HCT116 (cell line): ENCODE results near the gene PLA2G4B. TPM values are rescaled to one million over a fixed set of nuclear protein-coding genes. Genes with fewer than 3 reads are reported as not detected.

Experiments used
- ATAC-seq: fragments of 200-7000 bp; cut with Tn5 transposase; 2 replicates; pipeline ENCODE4 v1.9.1; 2020; ENCODE audit warnings: mild to moderate bottlenecking, moderate library complexity
- BruUV-seq: library from RNA; stranded (reverse); fragments of 400-500 nt; replicated peaks from 2 replicates; lab custom pipeline; 2021; lab: Mats Ljungman, UMichigan
- CTCF ChIA-PET: fragments of 300-600 bp; sonication (Branson Sonifier 250); formaldehyde crosslinking; loops from one replicate; lab custom pipeline; 2021; ENCODE audit warnings: antibody characterized with exemption; lab: Charles Lee
- POLR2A ChIA-PET: fragments of 300-600, 350-600 bp; sonication (Branson Sonifier 250); formaldehyde crosslinking; loops from one replicate; lab custom pipeline; 2021; ENCODE audit warnings: antibody characterized with exemption; lab: Charles Lee
- RAD21 ChIA-PET, 2 experiments: fragments of 300-600 bp; sonication (Branson Sonifier 250); formaldehyde crosslinking; loops; one replicate each; lab custom pipeline; 2023; ENCODE audit warnings: low total read pairs in 2 of 2; ENCODE audit not compliant: uncharacterized antibody in 2 of 2, unreplicated experiment in 2 of 2, low non-redundant PET in 1 of 2; lab: Charles Lee
- DNase-seq: peaks from one replicate; pipeline ENCODE4 v3.0.0-alpha.2; 2010; ENCODE audit warnings: low read depth, low spot score
- H2AFZ ChIP-seq: fragments of 200-600 bp; shearing (Covaris generic), sonication (generic); 2 replicates; pipeline ENCODE4 v1.6.1; 2017; ENCODE audit warnings: low read depth, mixed run types, mixed read lengths, antibody characterized with exemption, low read length; ENCODE audit not compliant: poor library complexity, severe bottlenecking
- H3K27ac ChIP-seq: 2 replicates; pipeline ENCODE4 v1.5.1; 2012; ENCODE audit warnings: low read depth, low read length
- H3K27me3 ChIP-seq: fragments of 200-600 bp; sonication (generic); 2 replicates; pipeline ENCODE4 v1.6.1; 2016; ENCODE audit warnings: mixed run types, low read length, mixed read lengths; ENCODE audit not compliant: insufficient read depth
- H3K36me3 ChIP-seq, 2 experiments: fragments of 200-500 bp in 1 of 2; fragments of 200-600 bp in 1 of 2; sonication (Bioruptor generic) in 1 of 2; sonication (generic) in 1 of 2; 2 replicates each; pipeline versions ENCODE4 v1.5.1 to v1.6.1; 2014 to 2016; ENCODE audit warnings: low read length in 2 of 2, inconsistent platforms in 1 of 2, mixed read lengths in 1 of 2, mixed run types in 1 of 2; ENCODE audit not compliant: insufficient read depth in 2 of 2, control insufficient read depth in 1 of 2
- H3K4me1 ChIP-seq, 2 experiments: fragments of 200-600 bp in 1 of 2; sonication (generic) in 1 of 2; 2 replicates each; pipeline versions ENCODE4 v1.5.1 to v1.6.1; 2012 to 2017; ENCODE audit warnings: low read length in 2 of 2, inconsistent platforms in 1 of 2, mild to moderate bottlenecking in 1 of 2, mixed read lengths in 1 of 2, mixed run types in 1 of 2, moderate library complexity in 1 of 2; ENCODE audit not compliant: insufficient read depth in 2 of 2, control insufficient read depth in 1 of 2
- H3K4me2 ChIP-seq: fragments of 200-600 bp; sonication (generic); 2 replicates; pipeline ENCODE4 v1.6.1; 2017; ENCODE audit warnings: mixed run types, low read length, mixed read lengths
- H3K4me3 ChIP-seq, 2 experiments: fragments of 200-600 bp in 1 of 2; sonication (generic) in 1 of 2; replicated peaks in 1 of 2; 2 replicates each; pipeline ENCODE4 v1.5.1; 2011 to 2016; ENCODE audit warnings: low read length in 2 of 2, control low read depth in 1 of 2, low read depth in 1 of 2, mild to moderate bottlenecking in 1 of 2, mixed read lengths in 1 of 2, mixed run types in 1 of 2
- H3K79me2 ChIP-seq: fragments of 200-600 bp; sonication (generic); 2 replicates; pipeline ENCODE4 v1.6.1; 2017; ENCODE audit warnings: mild to moderate bottlenecking, mixed run types, low read length, moderate library complexity, mixed read lengths; ENCODE audit not compliant: insufficient read depth
- H3K9ac ChIP-seq: fragments of 200-600 bp; sonication (generic); 2 replicates; pipeline ENCODE4 v1.6.1; 2016; ENCODE audit warnings: low read length, mixed read lengths
- H3K9me2 ChIP-seq: fragments of 200-600 bp; sonication (generic), shearing (Covaris generic); 2 replicates; pipeline ENCODE4 v1.6.1; 2017; ENCODE audit warnings: mixed run types, mild to moderate bottlenecking, moderate library complexity; ENCODE audit not compliant: insufficient read depth
- H3K9me3 ChIP-seq, 2 experiments: fragments of 200-500 bp in 1 of 2; fragments of 200-600 bp in 1 of 2; sonication (Bioruptor generic) in 1 of 2; sonication (generic) in 1 of 2; 2 replicates each; pipeline ENCODE4 v1.6.1; 2014 to 2017; ENCODE audit warnings: low read length in 2 of 2, mixed read lengths in 2 of 2, inconsistent platforms in 1 of 2, low read depth in 1 of 2, mild to moderate bottlenecking in 1 of 2, mixed run types in 1 of 2, moderate library complexity in 1 of 2; ENCODE audit not compliant: control insufficient read depth in 1 of 2, insufficient read depth in 1 of 2
- H4K20me1 ChIP-seq: fragments of 200-600 bp; sonication (generic), shearing (Covaris generic); 2 replicates; pipeline ENCODE4 v1.6.1; 2017; ENCODE audit warnings: mixed run types, mild to moderate bottlenecking, moderate library complexity; ENCODE audit not compliant: insufficient read depth
- ATF3 ChIP-seq: IDR thresholded peaks from 2 replicates; pipeline ENCODE4 v1.6.1; 2012
- CTCF ChIP-seq, 3 experiments: fragments of 200-600 bp in 1 of 3; sonication (generic) in 1 of 3; IDR thresholded peaks in 2 of 3; conservative IDR thresholded peaks in 1 of 3; 2 replicates each; pipeline ENCODE4 v1.5.1; 2012 to 2017; ENCODE audit warnings: low read depth in 2 of 3, low read length in 2 of 3, antibody characterized with exemption in 1 of 3, borderline replicate concordance in 1 of 3, control low read depth in 1 of 3, mild to moderate bottlenecking in 1 of 3, mixed read lengths in 1 of 3, mixed run types in 1 of 3, moderate library complexity in 1 of 3; ENCODE audit not compliant: insufficient read depth in 1 of 3
- RAD21 ChIP-seq: IDR thresholded peaks from 2 replicates; pipeline ENCODE4 v1.6.1; 2012; ENCODE audit warnings: low read depth, mild to moderate bottlenecking
- intact Hi-C: fragments of 100-400 bp; cut with micrococcal nuclease; formaldehyde crosslinking; loops from 2 replicates; pipeline ENCODE4 v1.10.0; 2022
- total RNA-seq: library from RNA; stranded (reverse); gene quantifications from one replicate; pipeline ENCODE4 v1.2.1, GENCODE V29; 2021; ENCODE audit not compliant: unreplicated experiment

PLA2G4B gene
- total RNA-seq, 1 experiment from 2014 or later = 4.7 TPM

- H3K36me3 ChIP-seq = peaks cover 0 to 6% of the 10 kb centered on the region in 2 experiments; a peak in 1 of 4 replicates
- no peak overlapping the region for H3K9ac ChIP-seq
- ChIA-PET CTCF (interaction anchor here (0.8 to 5.7 kb wide), 8 partner anchors 23 to 345 kb away, joined by 3 to 125 read pairs (median 4); partner anchors contain the start of gene MAPKBP1), RAD21 (interaction anchor here (0.6 to 2.5 kb wide), 6 partner anchors 37 to 346 kb away, joined by 3 to 15 read pairs (median 5); partner anchors contain the start of gene MAPKBP1 (in 2 of the 2)), POLR2A (interaction anchor here (1.4 to 2.5 kb wide), 2 partner anchors 38 to 208 kb away, joined by 5 to 12 read pairs; partner anchors contain the start of gene MAPKBP1)
- ATAC-seq (peak; percentile 92), DNase-seq (peak; percentile 46)
- no peaks in the 10 kb centered on the region for H3K9me2 ChIP-seq
- no peak overlapping the region for H3K27ac ChIP-seq
- no peaks in the 10 kb centered on the region for H3K79me2 ChIP-seq
- peaks cover 6 to 12% of the 10 kb centered on the region in 2 experiments; a peak in 3 of 4 replicates for H3K4me1 ChIP-seq
- H3K4me2 ChIP-seq = no peak overlapping the region
- no peaks in the 10 kb centered on the region for H4K20me1 ChIP-seq
- H3K27me3 ChIP-seq = no peaks in the 10 kb centered on the region
- BruUV-seq = no TSS peak
- no peaks in the 10 kb centered on the region for H3K9me3 ChIP-seq
- peak; percentile 95 for TF ChIP-seq RAD21
- no peak for TF ChIP-seq ATF3
- TF ChIP-seq CTCF (IDR thresholded peaks at IDR 0.05 in 2 of 3, conservative IDR thresholded peaks at IDR 0.05 in 1 of 3; ENCODE audit: borderline replicate concordance in 1 of 3, insufficient read depth in 1 of 3, low read depth in 2 of 3, low read length in 2 of 3) = peak; percentile 90 to 94 (median 91)
- intact Hi-C loops = loop anchor here (1.0 to 2.0 kb wide), 6 partner anchors 39 to 346 kb away; no protein-coding TSS in a partner anchor
- no peak overlapping the region for H2AFZ ChIP-seq
- H3K4me3 ChIP-seq = no peak overlapping the region
These were observed 27.0 kb upstream of the PLA2G4B start for GRCh38 chr15:41811432-41812195.
